GM12875 (cell line): ENCODE measurements around the gene SLC5A11.

Source experiments
- H3K4me3 ChIP-seq: one replicate; pipeline ENCODE4 v1.5.1; 2011; ENCODE audit warnings: low read depth, low read length, control low read depth
- CTCF ChIP-seq: IDR thresholded peaks from 2 replicates; pipeline ENCODE4 v1.5.1; 2011; ENCODE audit warnings: low read depth, mild to moderate bottlenecking, control low read depth, inconsistent platforms, low read length, moderate library complexity, borderline replicate concordance; ENCODE audit not compliant: insufficient read depth

Gene SLC5A11

DNA sequence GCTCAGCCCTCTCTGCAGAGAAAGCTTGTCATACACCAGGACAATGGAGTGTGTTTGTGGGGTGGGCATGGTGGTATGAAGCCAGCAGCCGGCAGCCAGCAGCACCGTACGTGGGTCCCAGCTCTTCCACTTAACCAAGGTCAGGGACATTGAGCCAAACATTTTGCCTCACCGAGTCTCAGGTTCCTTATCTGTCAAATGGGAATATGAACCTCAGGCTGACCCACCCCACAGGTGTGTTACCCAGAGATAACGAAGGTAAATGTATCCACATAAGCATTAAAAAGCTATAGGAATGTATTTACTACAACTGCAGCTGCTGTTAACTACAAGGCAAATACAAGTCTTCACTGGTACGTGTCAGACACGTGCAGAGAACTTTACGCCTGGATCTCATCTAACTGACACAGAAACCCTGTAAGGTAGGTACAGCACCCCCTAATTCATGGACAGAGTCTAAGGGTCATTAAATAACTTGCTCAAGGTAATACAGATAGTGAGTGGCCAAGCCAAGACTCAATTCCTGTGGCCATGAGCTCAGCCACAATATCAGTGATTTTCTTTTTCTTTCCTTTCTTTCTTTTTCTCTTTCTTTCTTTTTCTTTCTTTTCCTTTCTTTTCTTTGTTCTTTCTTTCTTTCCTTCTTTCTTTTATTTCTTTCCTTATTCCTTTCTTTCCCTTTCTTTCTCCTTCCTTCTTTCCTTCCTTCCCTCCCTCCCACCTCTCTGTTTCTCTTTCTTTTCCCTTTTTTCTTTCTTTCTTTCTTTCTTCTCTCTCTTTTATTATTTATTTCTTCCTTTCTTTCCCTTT is 990 bp downstream of the SLC5A11 start:
- no peak for TF ChIP-seq CTCF
- H3K4me3 ChIP-seq, result no peak overlapping the region

DNA sequence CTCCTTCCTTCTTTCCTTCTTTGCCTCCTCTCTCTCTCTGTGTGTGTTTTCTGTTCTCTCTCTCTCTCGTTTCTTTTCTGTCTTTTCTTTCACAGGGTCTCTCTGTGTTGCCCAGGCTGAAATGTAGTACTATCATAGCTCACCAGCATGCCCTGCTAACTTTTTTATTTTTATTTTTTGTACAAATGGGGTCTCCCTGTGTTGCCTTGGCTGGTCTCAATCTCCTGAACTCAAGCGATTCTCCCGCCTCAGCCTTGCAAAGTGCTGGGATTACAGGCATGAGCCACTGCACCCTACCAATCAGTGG is 1.5 kb downstream of the SLC5A11 start:
- TF ChIP-seq CTCF, result no peak

GRCh38 chr16:24848065-24848464 is 2.3 kb downstream of the SLC5A11 start:
- no peak overlapping the region for H3K4me3 ChIP-seq
- no peak for TF ChIP-seq CTCF

More for the DNA sequence above, 1.5 kb downstream of the SLC5A11 start:
- H3K4me3 ChIP-seq, result no peak overlapping the region

DNA sequence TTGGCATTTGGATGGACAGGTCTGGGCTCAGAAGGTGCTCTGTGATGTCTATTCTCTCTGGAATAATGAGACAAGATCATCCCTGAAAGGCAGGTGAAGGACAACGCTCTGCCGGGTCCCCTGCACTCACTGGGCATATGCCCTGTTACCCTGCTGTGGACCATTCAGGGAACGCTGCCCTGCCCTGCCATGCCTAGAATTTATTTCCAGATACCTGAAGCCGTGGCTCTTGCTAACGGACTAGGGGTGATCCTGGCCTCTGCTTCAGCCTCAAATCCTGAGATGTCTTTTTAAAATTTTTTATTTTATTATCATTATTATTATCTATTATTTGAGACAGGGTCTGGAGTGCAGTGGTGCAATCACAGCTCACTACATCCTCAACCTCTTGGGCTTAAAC is 3.9 kb downstream of the SLC5A11 start:
- no peak for TF ChIP-seq CTCF
- H3K4me3 ChIP-seq, result no peak overlapping the region

- no peak overlapping the region for H3K4me3 ChIP-seq
- TF ChIP-seq CTCF, result no peak
Observed at GRCh38 chr16:24850289-24850938, 4.7 kb downstream of the SLC5A11 start.

- no peak for TF ChIP-seq CTCF
- H3K4me3 ChIP-seq, result no peak overlapping the region
Observed at GRCh38 chr16:24851700-24852099, 5.9 kb downstream of the SLC5A11 start.

DNA sequence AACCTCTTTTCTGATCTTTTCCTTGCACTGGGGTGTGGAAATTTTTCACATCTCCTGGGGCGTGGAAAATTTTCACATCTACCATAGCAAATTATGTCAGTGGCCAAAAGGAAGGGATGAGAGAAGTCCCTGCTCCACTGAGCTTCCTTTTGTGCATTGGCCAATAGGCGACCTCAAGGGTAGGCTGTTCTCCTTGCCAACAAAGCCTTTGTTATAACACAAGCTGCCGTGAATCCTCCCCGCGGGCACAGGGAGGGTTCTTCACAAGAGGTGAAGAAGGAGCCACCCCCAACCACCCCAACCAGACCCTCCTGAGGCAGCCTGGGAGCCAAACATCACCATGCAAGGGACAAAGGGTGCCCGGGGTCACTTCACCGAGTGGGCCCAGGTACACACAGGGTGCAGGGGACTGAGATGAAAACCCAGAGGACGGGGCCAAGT is 6.5 kb downstream of the SLC5A11 start:
- no peak overlapping the region for H3K4me3 ChIP-seq
- TF ChIP-seq CTCF, result no peak
